ENCODE measurements around the gene EGLN3.

EGLN3 gene

GRCh38 chr14:33900706-33901105 is 50.2 kb downstream of the EGLN3 start:
- Histone ChIP-seq H3K36me3 (ENCODE audit: insufficient read depth, low read length) (no peaks in the 10 kb centered on the region), H3K27me3 (ENCODE audit: insufficient read depth, low read length, poor library complexity, severe bottlenecking) (no peaks in the 10 kb centered on the region), H4K20me1 (ENCODE audit: insufficient read depth, low read length, poor library complexity, severe bottlenecking) (no peaks in the 10 kb centered on the region), H3K79me2 (ENCODE audit: insufficient read depth, low read length) (no peaks in the 10 kb centered on the region), H3K4me2 (ENCODE audit: low read depth, low read length, poor library complexity, severe bottlenecking) (no peak overlapping the region), H3K4me3 (ENCODE audit: low read length, poor library complexity, severe bottlenecking) (no peak overlapping the region), H3K9ac (ENCODE audit: low read depth, low read length, poor library complexity, severe bottlenecking) (no peak overlapping the region), H3K4me1 (ENCODE audit: insufficient read depth, low read length, poor library complexity, severe bottlenecking) (no peaks in the 10 kb centered on the region), H3K9me3 (ENCODE audit: insufficient read depth, low read depth, low read length) (no peaks in the 10 kb centered on the region), H3K9me2 (replicated peaks; ENCODE audit: low read depth, low read length) (no peaks in the 10 kb centered on the region), H2AFZ (ENCODE audit: low read length) (no peak overlapping the region), H3F3A (ENCODE audit: low read depth) (no peaks in the 10 kb centered on the region)
- TF ChIP-seq CTCF (conservative IDR thresholded peaks at IDR 0.05; ENCODE audit: low read length): no peak

- Histone ChIP-seq H3F3A (ENCODE audit: low read depth) (no peaks in the 10 kb centered on the region), H3K9ac (ENCODE audit: low read depth, low read length, poor library complexity, severe bottlenecking) (no peak overlapping the region), H3K36me3 (ENCODE audit: insufficient read depth, low read length) (no peaks in the 10 kb centered on the region), H4K20me1 (ENCODE audit: insufficient read depth, low read length, poor library complexity, severe bottlenecking) (no peaks in the 10 kb centered on the region), H3K79me2 (ENCODE audit: insufficient read depth, low read length) (no peaks in the 10 kb centered on the region), H3K27me3 (ENCODE audit: insufficient read depth, low read length, poor library complexity, severe bottlenecking) (no peaks in the 10 kb centered on the region), H3K9me2 (replicated peaks; ENCODE audit: low read depth, low read length) (no peaks in the 10 kb centered on the region), H3K4me2 (ENCODE audit: low read depth, low read length, poor library complexity, severe bottlenecking) (no peak overlapping the region), H3K9me3 (ENCODE audit: insufficient read depth, low read depth, low read length) (no peaks in the 10 kb centered on the region), H3K4me1 (ENCODE audit: insufficient read depth, low read length, poor library complexity, severe bottlenecking) (no peaks in the 10 kb centered on the region), H2AFZ (ENCODE audit: low read length) (no peak overlapping the region), H3K4me3 (ENCODE audit: low read length, poor library complexity, severe bottlenecking) (no peak overlapping the region)
- TF ChIP-seq EZH2phosphoT487 (IDR thresholded peaks at IDR 0.05; ENCODE audit: borderline replicate concordance) (no peak), CTCF (conservative IDR thresholded peaks at IDR 0.05; ENCODE audit: low read length) (no peak)
These were observed 51.0 kb downstream of the EGLN3 start for GRCh38 chr14:33899723-33900341.

- Histone ChIP-seq H3K27me3 (ENCODE audit: insufficient read depth, low read length, poor library complexity, severe bottlenecking) (no peaks in the 10 kb centered on the region), H2AFZ (ENCODE audit: low read length) (no peak overlapping the region), H3F3A (ENCODE audit: low read depth) (no peaks in the 10 kb centered on the region), H3K9me2 (replicated peaks; ENCODE audit: low read depth, low read length) (no peaks in the 10 kb centered on the region), H3K4me2 (ENCODE audit: low read depth, low read length, poor library complexity, severe bottlenecking) (no peak overlapping the region), H3K9me3 (ENCODE audit: insufficient read depth, low read depth, low read length) (no peaks in the 10 kb centered on the region), H3K4me1 (ENCODE audit: insufficient read depth, low read length, poor library complexity, severe bottlenecking) (no peaks in the 10 kb centered on the region), H3K4me3 (ENCODE audit: low read length, poor library complexity, severe bottlenecking) (no peak overlapping the region), H3K79me2 (ENCODE audit: insufficient read depth, low read length) (no peaks in the 10 kb centered on the region), H4K20me1 (ENCODE audit: insufficient read depth, low read length, poor library complexity, severe bottlenecking) (no peaks in the 10 kb centered on the region), H3K36me3 (ENCODE audit: insufficient read depth, low read length) (no peaks in the 10 kb centered on the region), H3K9ac (ENCODE audit: low read depth, low read length, poor library complexity, severe bottlenecking) (no peak overlapping the region)
- no peak for TF ChIP-seq CTCF (conservative IDR thresholded peaks at IDR 0.05; ENCODE audit: low read length)
- no peak for TF ChIP-seq EZH2phosphoT487 (IDR thresholded peaks at IDR 0.05; ENCODE audit: borderline replicate concordance)
These were observed 52.9 kb downstream of the EGLN3 start for GRCh38 chr14:33897878-33898535.
